HEK293 (cell line): Measurements from ENCODE around the gene NEURL1.
A peak's percentile ranks its signal among the peaks of the same experiment; 100 is the strongest.

Source experiments
- CTCF ChIA-PET: fragments of 350-600 bp; formaldehyde crosslinking; extraction: SDS; loops from one replicate; lab custom pipeline; 2021; ENCODE audit warnings: antibody characterized with exemption; lab: Yijun Ruan, JAX
- POLR2A ChIA-PET: fragments of 300-600 bp; formaldehyde crosslinking; extraction: SDS; loops from one replicate; lab custom pipeline; 2020; ENCODE audit warnings: antibody characterized with exemption, inconsistent platforms; lab: Yijun Ruan, JAX
- H3K27ac ChIP-seq: fragments of 200-500 bp; sonication (Bioruptor generic); 2 replicates; pipeline ENCODE4 v1.5.1; 2014; ENCODE audit warnings: low read depth, low read length, control low read depth, inconsistent platforms; ENCODE audit errors: extremely low read depth
- H3K36me3 ChIP-seq, 2 experiments: fragments of 200-500 bp in 1 of 2; sonication (Bioruptor generic) in 1 of 2; 1 replicate in 1 of 2; 2 replicates in 1 of 2; pipeline ENCODE4 v1.5.1; 2014 to 2017; ENCODE audit warnings: inconsistent platforms in 2 of 2, low read length in 2 of 2; ENCODE audit not compliant: control insufficient read depth in 2 of 2, insufficient read depth in 1 of 2
- H3K4me1 ChIP-seq: fragments of 200-500 bp; sonication (Bioruptor generic); 2 replicates; pipeline ENCODE4 v1.5.1; 2014; ENCODE audit warnings: mild to moderate bottlenecking, low read length, inconsistent platforms; ENCODE audit not compliant: control insufficient read depth, insufficient read depth
- H3K4me3 ChIP-seq: 2 replicates; pipeline ENCODE4 v1.5.1; 2011; ENCODE audit warnings: low read depth, mild to moderate bottlenecking, control low read depth, low read length, moderate library complexity
- H3K9me3 ChIP-seq: fragments of 200-500 bp; sonication (Bioruptor generic); 2 replicates; pipeline ENCODE4 v1.5.1; 2014; ENCODE audit warnings: low read depth, low read length, inconsistent platforms; ENCODE audit not compliant: control insufficient read depth, insufficient read depth
- BCL6B ChIP-seq: fragments of 450-650 bp; formaldehyde crosslinking; IDR thresholded peaks from 2 replicates; pipeline ENCODE4 v1.5.1; 2017; ENCODE audit warnings: missing biosample characterization, missing genetic modification characterization
- HOXD13 ChIP-seq: sonication (generic); formaldehyde crosslinking; IDR thresholded peaks from 2 replicates; pipeline ENCODE4 v1.8.0; 2022; ENCODE audit warnings: missing genetic modification reagents, borderline replicate concordance
- KLF7 ChIP-seq: fragments of 450-650 bp; formaldehyde crosslinking; IDR thresholded peaks from 2 replicates; pipeline ENCODE4 v1.5.1; 2016; ENCODE audit warnings: missing biosample characterization, missing genetic modification characterization, borderline replicate concordance
- SALL2 ChIP-seq: fragments of 450-650 bp; formaldehyde crosslinking; IDR thresholded peaks from 2 replicates; pipeline ENCODE4 v1.5.0; 2017; ENCODE audit warnings: missing biosample characterization, mild to moderate bottlenecking, missing genetic modification characterization, borderline replicate concordance
- SCRT1 ChIP-seq: fragments of 450-650 bp; formaldehyde crosslinking; IDR thresholded peaks from 2 replicates; pipeline ENCODE4 v1.5.1; 2016; ENCODE audit warnings: missing biosample characterization, missing genetic modification characterization, borderline replicate concordance
- SETDB1 ChIP-seq: IDR thresholded peaks from one replicate; pipeline ENCODE4 v1.6.1; 2017; ENCODE audit warnings: mild to moderate bottlenecking, low read length, moderate library complexity, mixed read lengths; ENCODE audit not compliant: insufficient read length
- SP7 ChIP-seq: fragments of 450-650 bp; formaldehyde crosslinking; IDR thresholded peaks from 2 replicates; pipeline ENCODE4 v1.5.1; 2016; ENCODE audit warnings: missing biosample characterization, missing genetic modification characterization
- WT1 ChIP-seq: fragments of 450-650 bp; formaldehyde crosslinking; IDR thresholded peaks from 2 replicates; pipeline ENCODE4 v1.5.1; 2016; ENCODE audit warnings: missing biosample characterization, missing genetic modification characterization
- ZNF138 ChIP-seq: fragments of 450-650 bp; formaldehyde crosslinking; IDR thresholded peaks from 2 replicates; pipeline ENCODE4 v1.5.1; 2016; ENCODE audit warnings: missing biosample characterization, missing genetic modification characterization, borderline replicate concordance
- ZNF146 ChIP-seq: fragments of 450-650 bp; formaldehyde crosslinking; IDR thresholded peaks from 2 replicates; pipeline ENCODE4 v1.5.1; 2016; ENCODE audit warnings: missing biosample characterization, missing genetic modification characterization
- ZNF211 ChIP-seq: fragments of 450-650 bp; formaldehyde crosslinking; IDR thresholded peaks from 2 replicates; pipeline ENCODE4 v1.5.1; 2016; ENCODE audit warnings: low read depth, missing biosample characterization, missing genetic modification characterization
- ZNF23 ChIP-seq: fragments of 450-650 bp; formaldehyde crosslinking; IDR thresholded peaks from 2 replicates; pipeline ENCODE4 v1.5.1; 2016; ENCODE audit warnings: missing biosample characterization, missing genetic modification characterization, borderline replicate concordance
- ZNF501 ChIP-seq: fragments of 450-650 bp; formaldehyde crosslinking; IDR thresholded peaks from 2 replicates; pipeline ENCODE4 v1.5.1; 2016; ENCODE audit warnings: missing biosample characterization, missing genetic modification characterization
- ZNF645 ChIP-seq: fragments of 450-650 bp; formaldehyde crosslinking; IDR thresholded peaks from 2 replicates; pipeline ENCODE4; 2016; ENCODE audit warnings: missing biosample characterization, missing genetic modification characterization
- ZNF658 ChIP-seq: fragments of 450-650 bp; formaldehyde crosslinking; IDR thresholded peaks from 2 replicates; pipeline ENCODE4; 2016; ENCODE audit warnings: missing biosample characterization, missing genetic modification characterization
- ZNF664 ChIP-seq: fragments of 450-650 bp; formaldehyde crosslinking; IDR thresholded peaks from 2 replicates; pipeline ENCODE4 v1.5.1; 2016; ENCODE audit warnings: missing biosample characterization, missing genetic modification characterization
- ZNF785 ChIP-seq: fragments of 450-650 bp; formaldehyde crosslinking; IDR thresholded peaks from 2 replicates; pipeline ENCODE4 v1.5.1; 2016; ENCODE audit warnings: missing biosample characterization, missing genetic modification characterization
- ZNF843 ChIP-seq: fragments of 450-650 bp; formaldehyde crosslinking; IDR thresholded peaks from 2 replicates; pipeline ENCODE4 v1.5.1; 2016; ENCODE audit warnings: missing biosample characterization, missing genetic modification characterization
- TF ChIP-seq, protein P1 (sequence below): fragments of 450-650 bp; formaldehyde crosslinking; IDR thresholded peaks from 2 replicates; pipeline ENCODE4 v1.5.1; 2016; ENCODE audit warnings: missing biosample characterization, missing genetic modification characterization
- TF ChIP-seq, protein P2 (sequence below): fragments of 450-650 bp; formaldehyde crosslinking; IDR thresholded peaks from 2 replicates; pipeline ENCODE4 v1.5.1; 2017; ENCODE audit warnings: missing biosample characterization, missing genetic modification characterization

Gene NEURL1

GRCh38 chr10:103528549-103528948 lies 35.0 kb downstream of the NEURL1 start:
- Histone ChIP-seq H3K9me3 (no peaks in the 10 kb centered on the region), H3K27ac (no peak overlapping the region), H3K4me1 (no peaks in the 10 kb centered on the region), H3K4me3 (no peak overlapping the region), H3K36me3 (no peaks in the 10 kb centered on the region; a peak in 1 of 3 replicates)
- CTCF ChIA-PET, result interaction anchor here (0.7 to 1.2 kb wide), 3 partner anchors 14 to 38 kb away, joined by 3 to 7 read pairs (median 4); no protein-coding TSS in a partner anchor
- no peak for TF ChIP-seq SCRT1
- TF ChIP-seq BCL6B (tag by site-specific recombination), result peak; percentile 80
- POLR2A ChIA-PET, result no interaction called here

GRCh38 chr10:103529539-103529938 lies 36.0 kb downstream of the NEURL1 start:
- no peak overlapping the region for H3K4me3 ChIP-seq
- H3K4me1 ChIP-seq, result no peaks in the 10 kb centered on the region
- CTCF ChIA-PET, result interaction anchor here (1.2 kb wide), 1 partner anchor 13 kb away, joined by 7 read pairs; no protein-coding TSS in a partner anchor
- no peaks in the 10 kb centered on the region for H3K9me3 ChIP-seq
- TF ChIP-seq SALL2 (tag by site-specific recombination), result no peak
- TF ChIP-seq ZNF146 (tag by site-specific recombination), result no peak
- TF ChIP-seq SETDB1, result peak; percentile 95
- H3K36me3 ChIP-seq, result no peaks in the 10 kb centered on the region; a peak in 1 of 3 replicates
- no peak overlapping the region for H3K27ac ChIP-seq
- POLR2A ChIA-PET, result no interaction called here

- Histone ChIP-seq H3K27ac (no peak overlapping the region), H3K4me1 (no peaks in the 10 kb centered on the region), H3K36me3 (no peaks in the 10 kb centered on the region; a peak in 1 of 3 replicates), H3K4me3 (no peak overlapping the region), H3K9me3 (no peaks in the 10 kb centered on the region)
- ChIA-PET POLR2A (no interaction called here), CTCF (no interaction called here)
- TF ChIP-seq HOXD13, result no peak
- no peak for TF ChIP-seq WT1 (tag by site-specific recombination)
- TF ChIP-seq SETDB1, result no peak
- TF ChIP-seq, protein P1, sequence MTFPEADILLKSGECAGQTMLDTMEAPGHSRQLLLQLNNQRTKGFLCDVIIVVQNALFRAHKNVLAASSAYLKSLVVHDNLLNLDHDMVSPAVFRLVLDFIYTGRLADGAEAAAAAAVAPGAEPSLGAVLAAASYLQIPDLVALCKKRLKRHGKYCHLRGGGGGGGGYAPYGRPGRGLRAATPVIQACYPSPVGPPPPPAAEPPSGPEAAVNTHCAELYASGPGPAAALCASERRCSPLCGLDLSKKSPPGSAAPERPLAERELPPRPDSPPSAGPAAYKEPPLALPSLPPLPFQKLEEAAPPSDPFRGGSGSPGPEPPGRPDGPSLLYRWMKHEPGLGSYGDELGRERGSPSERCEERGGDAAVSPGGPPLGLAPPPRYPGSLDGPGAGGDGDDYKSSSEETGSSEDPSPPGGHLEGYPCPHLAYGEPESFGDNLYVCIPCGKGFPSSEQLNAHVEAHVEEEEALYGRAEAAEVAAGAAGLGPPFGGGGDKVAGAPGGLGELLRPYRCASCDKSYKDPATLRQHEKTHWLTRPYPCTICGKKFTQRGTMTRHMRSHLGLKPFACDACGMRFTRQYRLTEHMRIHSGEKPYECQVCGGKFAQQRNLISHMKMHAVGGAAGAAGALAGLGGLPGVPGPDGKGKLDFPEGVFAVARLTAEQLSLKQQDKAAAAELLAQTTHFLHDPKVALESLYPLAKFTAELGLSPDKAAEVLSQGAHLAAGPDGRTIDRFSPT, result no peak
- no peak for TF ChIP-seq KLF7 (tag by site-specific recombination)
- no peak for TF ChIP-seq ZNF23 (tag by site-specific recombination)
- TF ChIP-seq SP7 (tag by site-specific recombination), result no peak
- no peak for TF ChIP-seq ZNF645 (tag by site-specific recombination)
- TF ChIP-seq ZNF138 (tag by site-specific recombination), result no peak
- no peak for TF ChIP-seq ZNF501
- TF ChIP-seq, protein P2, sequence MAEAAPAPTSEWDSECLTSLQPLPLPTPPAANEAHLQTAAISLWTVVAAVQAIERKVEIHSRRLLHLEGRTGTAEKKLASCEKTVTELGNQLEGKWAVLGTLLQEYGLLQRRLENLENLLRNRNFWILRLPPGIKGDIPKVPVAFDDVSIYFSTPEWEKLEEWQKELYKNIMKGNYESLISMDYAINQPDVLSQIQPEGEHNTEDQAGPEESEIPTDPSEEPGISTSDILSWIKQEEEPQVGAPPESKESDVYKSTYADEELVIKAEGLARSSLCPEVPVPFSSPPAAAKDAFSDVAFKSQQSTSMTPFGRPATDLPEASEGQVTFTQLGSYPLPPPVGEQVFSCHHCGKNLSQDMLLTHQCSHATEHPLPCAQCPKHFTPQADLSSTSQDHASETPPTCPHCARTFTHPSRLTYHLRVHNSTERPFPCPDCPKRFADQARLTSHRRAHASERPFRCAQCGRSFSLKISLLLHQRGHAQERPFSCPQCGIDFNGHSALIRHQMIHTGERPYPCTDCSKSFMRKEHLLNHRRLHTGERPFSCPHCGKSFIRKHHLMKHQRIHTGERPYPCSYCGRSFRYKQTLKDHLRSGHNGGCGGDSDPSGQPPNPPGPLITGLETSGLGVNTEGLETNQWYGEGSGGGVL, result no peak
- TF ChIP-seq ZNF664 (tag by site-specific recombination), result no peak
- TF ChIP-seq ZNF785, result no peak
- TF ChIP-seq ZNF658 (tag by site-specific recombination), result no peak
- TF ChIP-seq ZNF843 (tag by site-specific recombination), result no peak
- TF ChIP-seq ZNF211, result no peak
Measured at GRCh38 chr10:103533827-103534226, 40.3 kb downstream of the NEURL1 start.
